ENCODE data around the gene SMCO4. TPM values are rescaled to one million over a fixed set of nuclear protein-coding genes. Genes with fewer than 3 reads are reported as not detected.

The SMCO4 gene
- total RNA-seq, 3 donors from 2014 or later (not counting 1 experiment from before 2014, with no cell fraction given): 2.7 to 4.6 (median 3.6) TPM

GRCh38 chr11:93564895-93565294, 21.7 kb upstream of the SMCO4 start:
- H3K36me3 ChIP-seq (ENCODE audit: control insufficient read depth, insufficient read depth, low read length): no peaks in the 10 kb centered on the region
- no peak overlapping the region for H3K4me3 ChIP-seq (ENCODE audit: low read length)
- Mint-ChIP-seq H3K4me1 (no peaks in the 10 kb centered on the region), H3K36me3 (no peaks in the 10 kb centered on the region), H3K4me3 (no peak overlapping the region), H3K27ac (no peak overlapping the region), H3K27me3 (ENCODE audit: low read depth in 2 of 2) (peaks cover 10 to 11% of the 10 kb centered on the region in 2 donors), H3K9me3 (no peaks in the 10 kb centered on the region)
- H3K9me3 ChIP-seq (ENCODE audit: control insufficient read depth, insufficient read depth, low read length): no peaks in the 10 kb centered on the region
- H3K4me1 ChIP-seq (ENCODE audit: control insufficient read depth, insufficient read depth, low read length): no peaks in the 10 kb centered on the region
- 95% methylated on average over 3 of the region's 3 CpGs for WGBS (ENCODE audit: insufficient coverage)
- no peak overlapping the region for H3K27ac ChIP-seq (ENCODE audit: low read length)
- TF ChIP-seq CTCF (IDR thresholded peaks at IDR 0.05): no peak
- DNase-seq: no peak
- intact Hi-C loops (cut with micrococcal nuclease): no loop called here
- H3K27me3 ChIP-seq (ENCODE audit: control insufficient read depth, insufficient read depth, low read length): no peaks in the 10 kb centered on the region
- ATAC-seq: no peak

- DNase-seq: no peak
- no peak overlapping the region for H3K27ac Mint-ChIP-seq
- Histone ChIP-seq H3K4me1 (ENCODE audit: control insufficient read depth, insufficient read depth, low read length) (no peaks in the 10 kb centered on the region), H3K4me3 (ENCODE audit: low read length) (no peak overlapping the region), H3K36me3 (ENCODE audit: control insufficient read depth, insufficient read depth, low read length) (no peaks in the 10 kb centered on the region), H3K27ac (ENCODE audit: low read length) (no peak overlapping the region), H3K27me3 (ENCODE audit: control insufficient read depth, insufficient read depth, low read length) (no peaks in the 10 kb centered on the region), H3K9me3 (ENCODE audit: control insufficient read depth, insufficient read depth, low read length) (no peaks in the 10 kb centered on the region)
- H3K4me3 Mint-ChIP-seq: no peak overlapping the region
- H3K36me3 Mint-ChIP-seq: no peaks in the 10 kb centered on the region
- H3K27me3 Mint-ChIP-seq (ENCODE audit: low read depth in 2 of 2): peaks cover 11 to 12% of the 10 kb centered on the region in 2 donors
- TF ChIP-seq CTCF (IDR thresholded peaks at IDR 0.05): no peak
- no peaks in the 10 kb centered on the region for H3K4me1 Mint-ChIP-seq
- no peaks in the 10 kb centered on the region for H3K9me3 Mint-ChIP-seq
- intact Hi-C loops (cut with micrococcal nuclease): no loop called here
- ATAC-seq: no peak
Measured at GRCh38 chr11:93563857-93564256, 20.7 kb upstream of the SMCO4 start.

GRCh38 chr11:93560199-93560932, 17.2 kb upstream of the SMCO4 start:
- H3K27ac Mint-ChIP-seq: no peak overlapping the region
- no peak overlapping the region for H3K4me3 ChIP-seq (ENCODE audit: low read length)
- peaks cover 23 to 27% of the 10 kb centered on the region in 2 donors for H3K27me3 Mint-ChIP-seq (ENCODE audit: low read depth in 2 of 2)
- no peaks in the 10 kb centered on the region for H3K36me3 Mint-ChIP-seq
- H3K27ac ChIP-seq (ENCODE audit: low read length): no peak overlapping the region
- no peak overlapping the region for H3K4me3 Mint-ChIP-seq
- H3K27me3 ChIP-seq (ENCODE audit: control insufficient read depth, insufficient read depth, low read length): no peaks in the 10 kb centered on the region
- WGBS (ENCODE audit: insufficient coverage): 74% methylated on average over 3 of the region's 3 CpGs
- no peaks in the 10 kb centered on the region for H3K9me3 Mint-ChIP-seq
- H3K36me3 ChIP-seq (ENCODE audit: control insufficient read depth, insufficient read depth, low read length): no peaks in the 10 kb centered on the region
- TF ChIP-seq CTCF (IDR thresholded peaks at IDR 0.05): no peak
- ATAC-seq (no peak), DNase-seq (no peak)
- no peaks in the 10 kb centered on the region for H3K9me3 ChIP-seq (ENCODE audit: control insufficient read depth, insufficient read depth, low read length)
- H3K4me1 Mint-ChIP-seq: no peaks in the 10 kb centered on the region
- H3K4me1 ChIP-seq (ENCODE audit: control insufficient read depth, insufficient read depth, low read length): no peaks in the 10 kb centered on the region
- intact Hi-C loops (cut with micrococcal nuclease): no loop called here

GRCh38 chr11:93559681-93560080, 16.5 kb upstream of the SMCO4 start:
- TF ChIP-seq CTCF (IDR thresholded peaks at IDR 0.05): no peak
- no peak for DNase-seq
- Histone ChIP-seq H3K36me3 (ENCODE audit: control insufficient read depth, insufficient read depth, low read length) (no peaks in the 10 kb centered on the region), H3K4me1 (ENCODE audit: control insufficient read depth, insufficient read depth, low read length) (no peaks in the 10 kb centered on the region), H3K9me3 (ENCODE audit: control insufficient read depth, insufficient read depth, low read length) (no peaks in the 10 kb centered on the region), H3K27me3 (ENCODE audit: control insufficient read depth, insufficient read depth, low read length) (no peaks in the 10 kb centered on the region), H3K4me3 (ENCODE audit: low read length) (no peak overlapping the region), H3K27ac (ENCODE audit: low read length) (no peak overlapping the region)
- Mint-ChIP-seq H3K4me3 (no peak overlapping the region), H3K4me1 (no peaks in the 10 kb centered on the region), H3K9me3 (no peaks in the 10 kb centered on the region), H3K27ac (no peak overlapping the region), H3K27me3 (ENCODE audit: low read depth in 2 of 2) (peaks cover 25 to 27% of the 10 kb centered on the region in 2 donors), H3K36me3 (no peaks in the 10 kb centered on the region)
- no peak for ATAC-seq
- 74% methylated on average over 3 of the region's 3 CpGs for WGBS (ENCODE audit: insufficient coverage)
- intact Hi-C loops (cut with micrococcal nuclease): no loop called here
